ENCODE results near the gene OBP2A. TPM values are rescaled to one million over a fixed set of nuclear protein-coding genes. Genes with fewer than 3 reads are reported as not detected.
"Not testable (repeated sequence)": the region's sequence is repeated elsewhere in the genome, so short reads cannot be mapped to it uniquely, and the experiment has no call there.

OBP2A gene
- total RNA-seq, 8 experiments from 2014 or later: 0.29 to 18.3 (median 0.75) TPM; not detected in 4

- 0 to 100% (median 50%) methylated on average over 1 to 3 of the region's 27 CpGs; no CpG with 5 or more reads in 4 of the 10 experiments for WGBS, 10 experiments
- ATAC-seq (replicated peaks in 6 of 8): peak in 7 of 8 experiments; percentile 52 to 75 (median 70)
- Histone ChIP-seq H3K4me1 (replicated peaks in 1 of 2) (peaks cover 0 to 6% of the 10 kb centered on the region in 2 donors), H3K4me3 (no peak overlapping the region), H3K27ac (no peak overlapping the region)
- in situ Hi-C loops (cut with MboI; ENCODE audit: low pct_unique_long_range_greater_than_20kb in 2 of 9, low sequenced_read_pairs in 9 of 9, unreplicated experiment in 9 of 9): no loop called here
These were observed 21.6 kb upstream of the OBP2A start for GRCh38 chr9:135524130-135524861.

- ATAC-seq (replicated peaks in 6 of 8): no peak
- 80 to 100% (median 88%) methylated on average over 2 to 4 of the region's 31 CpGs; no CpG with 5 or more reads in 7 of the 10 experiments for WGBS, 10 experiments
- in situ Hi-C loops (cut with MboI; ENCODE audit: low pct_unique_long_range_greater_than_20kb in 2 of 9, low sequenced_read_pairs in 9 of 9, unreplicated experiment in 9 of 9): no loop called here
- Histone ChIP-seq H3K4me3 (no peak overlapping the region), H3K4me1 (replicated peaks in 1 of 2) (peaks cover 0 to 6% of the 10 kb centered on the region in 2 donors), H3K27ac (no peak overlapping the region)
These were observed 20.5 kb upstream of the OBP2A start for GRCh38 chr9:135525241-135526088.

- Histone ChIP-seq H3K4me1 (replicated peaks in 1 of 2) (peaks cover 0 to 6% of the 10 kb centered on the region in 2 donors), H3K4me3 (no peak overlapping the region), H3K27ac (no peak overlapping the region)
- in situ Hi-C loops (cut with MboI; ENCODE audit: low pct_unique_long_range_greater_than_20kb in 2 of 9, low sequenced_read_pairs in 9 of 9, unreplicated experiment in 9 of 9): no loop called here
- WGBS, 10 experiments: no CpG with 5 or more reads among the region's 11 CpGs
- no peak for ATAC-seq (replicated peaks in 6 of 8)
These were observed 19.7 kb upstream of the OBP2A start for GRCh38 chr9:135526089-135526729.

GRCh38 chr9:135526730-135527571 lies 19.0 kb upstream of the OBP2A start:
- 57 to 100% (median 80%) methylated on average over 1 to 10 of the region's 30 CpGs; no CpG with 5 or more reads in 2 of the 10 experiments for WGBS, 10 experiments
- Histone ChIP-seq H3K27ac (no peak overlapping the region), H3K4me1 (replicated peaks in 1 of 2) (peaks cover 0 to 6% of the 10 kb centered on the region in 2 donors), H3K4me3 (no peak overlapping the region)
- peak in 3 of 8 experiments; percentile 13 to 39 (median 25) for ATAC-seq (replicated peaks in 6 of 8)
- in situ Hi-C loops (cut with MboI; ENCODE audit: low pct_unique_long_range_greater_than_20kb in 2 of 9, low sequenced_read_pairs in 9 of 9, unreplicated experiment in 9 of 9): no loop called here

GRCh38 chr9:135528842-135529435 lies 17.0 kb upstream of the OBP2A start:
- H3K4me3 ChIP-seq; H3K27ac ChIP-seq; H3K4me1 ChIP-seq (replicated peaks in 1 of 2); in situ Hi-C loops (cut with MboI; ENCODE audit: low pct_unique_long_range_greater_than_20kb in 2 of 9, low sequenced_read_pairs in 9 of 9, unreplicated experiment in 9 of 9); ATAC-seq (replicated peaks in 6 of 8): not testable (repeated sequence)
- WGBS, 10 experiments: 78 to 100% (median 92%) methylated on average over 5 to 10 of the region's 10 CpGs

GRCh38 chr9:135530146-135530545 lies 15.8 kb upstream of the OBP2A start:
- H3K4me3 ChIP-seq: no peak overlapping the region
- no peak overlapping the region for H3K27ac ChIP-seq
- 15 to 75% (median 63%) methylated on average over 2 to 3 of the region's 5 CpGs; no CpG with 5 or more reads in 3 of the 10 experiments for WGBS, 10 experiments
- H3K4me1 ChIP-seq (replicated peaks in 1 of 2): no peaks in the 10 kb centered on the region
- no peak for ATAC-seq (replicated peaks in 6 of 8)
- in situ Hi-C loops (cut with MboI; ENCODE audit: low pct_unique_long_range_greater_than_20kb in 2 of 9, low sequenced_read_pairs in 9 of 9, unreplicated experiment in 9 of 9): no loop called here

- Histone ChIP-seq H3K4me3 (no peak overlapping the region), H3K27ac (no peak overlapping the region), H3K4me1 (replicated peaks in 1 of 2) (no peaks in the 10 kb centered on the region)
- in situ Hi-C loops (cut with MboI; ENCODE audit: low pct_unique_long_range_greater_than_20kb in 2 of 9, low sequenced_read_pairs in 9 of 9, unreplicated experiment in 9 of 9): no loop called here
- WGBS, 10 experiments: 50 to 100% (median 83%) methylated on average over 1 to 7 of the region's 10 CpGs; no CpG with 5 or more reads in 4 of the 10 experiments
- ATAC-seq (replicated peaks in 6 of 8): no peak
These were observed 14.8 kb upstream of the OBP2A start for GRCh38 chr9:135531096-135531495.

GRCh38 chr9:135533113-135533512 lies 12.8 kb upstream of the OBP2A start:
- H3K4me3 ChIP-seq: no peak overlapping the region
- no peaks in the 10 kb centered on the region for H3K4me1 ChIP-seq (replicated peaks in 1 of 2)
- in situ Hi-C loops (cut with MboI; ENCODE audit: low pct_unique_long_range_greater_than_20kb in 2 of 9, low sequenced_read_pairs in 9 of 9, unreplicated experiment in 9 of 9): no loop called here
- no peak overlapping the region for H3K27ac ChIP-seq
- WGBS, 10 experiments: 67 to 100% (median 100%) methylated on average over 1 to 3 of the region's 3 CpGs; no CpG with 5 or more reads in 1 of the 10 experiments
- no peak for ATAC-seq (replicated peaks in 6 of 8)

- in situ Hi-C loops (cut with MboI; ENCODE audit: low pct_unique_long_range_greater_than_20kb in 2 of 9, low sequenced_read_pairs in 9 of 9, unreplicated experiment in 9 of 9): no loop called here
- peak in 1 of 8 experiments; percentile 14 for ATAC-seq (replicated peaks in 6 of 8)
- H3K4me3 ChIP-seq: no peak overlapping the region
- H3K27ac ChIP-seq: no peak overlapping the region
- WGBS, 10 experiments: 40 to 100% (median 88%) methylated on average over 2 to 12 of the region's 12 CpGs; no CpG with 5 or more reads in 5 of the 10 experiments
- no peaks in the 10 kb centered on the region for H3K4me1 ChIP-seq (replicated peaks in 1 of 2)
These were observed 12.3 kb upstream of the OBP2A start for GRCh38 chr9:135533674-135534073.

- in situ Hi-C loops (cut with MboI; ENCODE audit: low pct_unique_long_range_greater_than_20kb in 2 of 9, low sequenced_read_pairs in 9 of 9, unreplicated experiment in 9 of 9); H3K4me1 ChIP-seq (replicated peaks in 1 of 2); H3K4me3 ChIP-seq; H3K27ac ChIP-seq: not testable (repeated sequence)
- WGBS, 10 experiments: 0 to 71% (median 13%) methylated on average over 1 of the region's 10 CpGs; no CpG with 5 or more reads in 6 of the 10 experiments
- peak in 7 of 8 experiments; percentile 32 to 96 (median 52) for ATAC-seq (replicated peaks in 6 of 8)
These were observed 11.7 kb upstream of the OBP2A start for GRCh38 chr9:135534192-135534711.

GRCh38 chr9:135534826-135535225 lies 11.1 kb upstream of the OBP2A start:
- H3K27ac ChIP-seq; H3K4me3 ChIP-seq; in situ Hi-C loops (cut with MboI; ENCODE audit: low pct_unique_long_range_greater_than_20kb in 2 of 9, low sequenced_read_pairs in 9 of 9, unreplicated experiment in 9 of 9); H3K4me1 ChIP-seq (replicated peaks in 1 of 2): not testable (repeated sequence)
- ATAC-seq (replicated peaks in 6 of 8): peak in 1 of 8 experiments; percentile 16
- WGBS, 10 experiments: 100% methylated on average over 1 of the region's 4 CpGs; no CpG with 5 or more reads in 9 of the 10 experiments

GRCh38 chr9:135535631-135536030 lies 10.3 kb upstream of the OBP2A start:
- ATAC-seq (replicated peaks in 6 of 8); in situ Hi-C loops (cut with MboI; ENCODE audit: low pct_unique_long_range_greater_than_20kb in 2 of 9, low sequenced_read_pairs in 9 of 9, unreplicated experiment in 9 of 9); H3K27ac ChIP-seq; H3K4me1 ChIP-seq (replicated peaks in 1 of 2); H3K4me3 ChIP-seq: not testable (repeated sequence)
- WGBS, 10 experiments: 66 to 92% methylated on average over 2 to 7 of the region's 13 CpGs; no CpG with 5 or more reads in 8 of the 10 experiments

Data from motor neuron (in vitro differentiated cells).